Astrocyte (in vitro differentiated cells and primary cell): ENCODE data around the gene ADGRG7. TPM values are rescaled to one million over a fixed set of nuclear protein-coding genes. Genes with fewer than 3 reads are reported as not detected.

ENCODE experiments used
- DNase-seq: peaks from one replicate; pipeline ENCODE4 v3.0.0-alpha.2; 2010; ENCODE audit warnings: low read depth
- FAIRE-seq: peaks from 2 replicates; lab custom pipeline; 2011; peaks lifted over from hg19 to GRCh38; lab: Jason Lieb, UNC
- H2AFZ ChIP-seq: 2 replicates; pipeline ENCODE4 v1.6.0; 2012; ENCODE audit warnings: low read depth, low read length, inconsistent platforms
- H3K27ac ChIP-seq: 2 replicates; pipeline ENCODE4 v1.5.1; 2011; ENCODE audit warnings: low read depth, low read length, inconsistent platforms
- H3K27me3 ChIP-seq: 2 replicates; pipeline ENCODE4 v1.6.0; 2011; ENCODE audit warnings: low read length, inconsistent platforms; ENCODE audit not compliant: insufficient read depth
- H3K36me3 ChIP-seq: 2 replicates; pipeline ENCODE4 v1.5.1; 2011; ENCODE audit warnings: low read length, inconsistent platforms; ENCODE audit not compliant: insufficient read depth
- H3K4me1 ChIP-seq: 2 replicates; pipeline ENCODE4 v1.5.1; 2011; ENCODE audit warnings: low read length, inconsistent platforms; ENCODE audit not compliant: insufficient read depth
- H3K4me2 ChIP-seq: 2 replicates; pipeline ENCODE4 v1.6.0; 2012; ENCODE audit warnings: low read length, inconsistent platforms
- H3K4me3 ChIP-seq: 2 replicates; pipeline ENCODE4 v1.5.1; 2011; ENCODE audit warnings: low read depth, mild to moderate bottlenecking, low read length, inconsistent platforms; ENCODE audit not compliant: insufficient read depth
- H3K79me2 ChIP-seq: 2 replicates; pipeline ENCODE4 v1.6.0; 2012; ENCODE audit warnings: mild to moderate bottlenecking, low read length, inconsistent platforms; ENCODE audit not compliant: insufficient read depth
- H3K9ac ChIP-seq: 2 replicates; pipeline ENCODE4 v1.6.0; 2012; ENCODE audit warnings: mild to moderate bottlenecking, low read length, inconsistent platforms
- H3K9me3 ChIP-seq: 2 replicates; pipeline ENCODE4 v1.5.1; 2012; ENCODE audit warnings: low read depth, mild to moderate bottlenecking, low read length, inconsistent platforms; ENCODE audit not compliant: insufficient read depth
- H4K20me1 ChIP-seq: 2 replicates; pipeline ENCODE4 v1.6.0; 2012; ENCODE audit warnings: low read length, inconsistent platforms; ENCODE audit not compliant: insufficient read depth
- H3K27ac Mint-ChIP-seq: one replicate; pipeline ENCODE4 v1.8.0; 2021; ENCODE audit warnings: mild to moderate bottlenecking, mixed read lengths; ENCODE audit not compliant: unreplicated experiment
- H3K27me3 Mint-ChIP-seq: one replicate; pipeline ENCODE4 v1.8.0; 2021; ENCODE audit warnings: low read depth, mixed read lengths; ENCODE audit not compliant: unreplicated experiment
- H3K36me3 Mint-ChIP-seq: one replicate; pipeline ENCODE4 v1.8.0; 2021; ENCODE audit warnings: low read depth, mixed read lengths; ENCODE audit not compliant: unreplicated experiment
- H3K4me1 Mint-ChIP-seq: one replicate; pipeline ENCODE4 v1.8.0; 2021; ENCODE audit warnings: low read depth, mixed read lengths; ENCODE audit not compliant: unreplicated experiment
- H3K4me3 Mint-ChIP-seq: one replicate; pipeline ENCODE4 v1.8.0; 2021; ENCODE audit warnings: mild to moderate bottlenecking, moderate library complexity, mixed read lengths; ENCODE audit not compliant: unreplicated experiment
- H3K9me3 Mint-ChIP-seq: one replicate; pipeline ENCODE4 v1.8.0; 2021; ENCODE audit warnings: mild to moderate bottlenecking, mixed read lengths; ENCODE audit not compliant: unreplicated experiment
- CTCF ChIP-seq: IDR thresholded peaks from 2 replicates; pipeline ENCODE4 v1.5.1; 2011; ENCODE audit warnings: low read depth, mild to moderate bottlenecking, inconsistent platforms, low read length, moderate library complexity; ENCODE audit not compliant: insufficient read depth
- EZH2 ChIP-seq: IDR thresholded peaks from 2 replicates; pipeline ENCODE4 v1.6.1; 2012; ENCODE audit warnings: mild to moderate bottlenecking, low read length, inconsistent platforms; ENCODE audit not compliant: insufficient read depth
- total RNA-seq: library from RNA; stranded (reverse); gene quantifications from 2 replicates; pipeline ENCODE4 v1.2.1, GENCODE V29; 2021

The ADGRG7 gene
- total RNA-seq, 1 donor from 2014 or later = not detected

- H2AFZ ChIP-seq = no peak overlapping the region
- no peaks in the 10 kb centered on the region for H3K4me1 ChIP-seq
- H3K4me1 Mint-ChIP-seq = no peaks in the 10 kb centered on the region
- H3K4me3 Mint-ChIP-seq = no peak overlapping the region
- H3K27ac Mint-ChIP-seq = no peak overlapping the region
- no peaks in the 10 kb centered on the region for H3K27me3 ChIP-seq
- FAIRE-seq (no peak), DNase-seq (no peak)
- no peaks in the 10 kb centered on the region for H3K79me2 ChIP-seq
- TF ChIP-seq EZH2 (no peak), CTCF (no peak)
- no peak overlapping the region for H3K9ac ChIP-seq
- H3K4me2 ChIP-seq = no peak overlapping the region
- H3K36me3 ChIP-seq = no peaks in the 10 kb centered on the region
- no peaks in the 10 kb centered on the region for H3K9me3 Mint-ChIP-seq
- H3K27me3 Mint-ChIP-seq = peaks cover 2% of the 10 kb centered on the region
- no peaks in the 10 kb centered on the region for H4K20me1 ChIP-seq
- no peak overlapping the region for H3K27ac ChIP-seq
- H3K9me3 ChIP-seq = no peaks in the 10 kb centered on the region
- H3K36me3 Mint-ChIP-seq = no peaks in the 10 kb centered on the region
- H3K4me3 ChIP-seq = no peak overlapping the region
Measured at GRCh38 chr3:100698736-100699135, 89.3 kb downstream of the ADGRG7 start.

GRCh38 chr3:100700708-100701107 lies 91.3 kb downstream of the ADGRG7 start:
- Mint-ChIP-seq H3K9me3 (no peaks in the 10 kb centered on the region), H3K27me3 (peaks cover 8% of the 10 kb centered on the region), H3K4me3 (no peak overlapping the region), H3K27ac (no peak overlapping the region), H3K4me1 (no peaks in the 10 kb centered on the region), H3K36me3 (no peaks in the 10 kb centered on the region)
- Histone ChIP-seq H3K27ac (no peak overlapping the region), H3K36me3 (no peaks in the 10 kb centered on the region), H2AFZ (no peak overlapping the region), H3K79me2 (no peaks in the 10 kb centered on the region), H3K9ac (no peak overlapping the region), H3K4me3 (no peak overlapping the region), H4K20me1 (no peaks in the 10 kb centered on the region), H3K27me3 (no peaks in the 10 kb centered on the region), H3K4me2 (no peak overlapping the region), H3K9me3 (no peaks in the 10 kb centered on the region), H3K4me1 (no peaks in the 10 kb centered on the region)
- FAIRE-seq (no peak), DNase-seq (no peak)
- TF ChIP-seq EZH2 = no peak
- TF ChIP-seq CTCF = no peak

GRCh38 chr3:100702082-100702979 lies 92.9 kb downstream of the ADGRG7 start:
- H3K27ac Mint-ChIP-seq = peak overlapping the region; percentile 30
- H3K27me3 Mint-ChIP-seq = peaks cover 19% of the 10 kb centered on the region
- FAIRE-seq (no peak), DNase-seq (no peak)
- H3K9ac ChIP-seq = no peak overlapping the region
- H3K27me3 ChIP-seq = no peaks in the 10 kb centered on the region
- no peak overlapping the region for H3K4me3 ChIP-seq
- H3K27ac ChIP-seq = no peak overlapping the region
- TF ChIP-seq EZH2 (no peak), CTCF (no peak)
- no peak overlapping the region for H3K4me3 Mint-ChIP-seq
- H2AFZ ChIP-seq = no peak overlapping the region
- H3K4me2 ChIP-seq = no peak overlapping the region
- no peaks in the 10 kb centered on the region for H3K9me3 ChIP-seq
- no peaks in the 10 kb centered on the region for H3K79me2 ChIP-seq
- no peaks in the 10 kb centered on the region for H3K36me3 Mint-ChIP-seq
- H3K4me1 ChIP-seq = no peaks in the 10 kb centered on the region
- no peaks in the 10 kb centered on the region for H4K20me1 ChIP-seq
- H3K4me1 Mint-ChIP-seq = no peaks in the 10 kb centered on the region
- H3K36me3 ChIP-seq = no peaks in the 10 kb centered on the region
- H3K9me3 Mint-ChIP-seq = no peaks in the 10 kb centered on the region
